Measurements from ENCODE around the gene AGPAT3. TPM values are rescaled to one million over a fixed set of nuclear protein-coding genes. Genes with fewer than 3 reads are reported as not detected.
"Not testable (repeated sequence)": the region's sequence is repeated elsewhere in the genome, so short reads cannot be mapped to it uniquely, and the experiment has no call there.

The AGPAT3 gene
- total RNA-seq, 1 experiment from 2014 or later, result 56.9 TPM

DNA sequence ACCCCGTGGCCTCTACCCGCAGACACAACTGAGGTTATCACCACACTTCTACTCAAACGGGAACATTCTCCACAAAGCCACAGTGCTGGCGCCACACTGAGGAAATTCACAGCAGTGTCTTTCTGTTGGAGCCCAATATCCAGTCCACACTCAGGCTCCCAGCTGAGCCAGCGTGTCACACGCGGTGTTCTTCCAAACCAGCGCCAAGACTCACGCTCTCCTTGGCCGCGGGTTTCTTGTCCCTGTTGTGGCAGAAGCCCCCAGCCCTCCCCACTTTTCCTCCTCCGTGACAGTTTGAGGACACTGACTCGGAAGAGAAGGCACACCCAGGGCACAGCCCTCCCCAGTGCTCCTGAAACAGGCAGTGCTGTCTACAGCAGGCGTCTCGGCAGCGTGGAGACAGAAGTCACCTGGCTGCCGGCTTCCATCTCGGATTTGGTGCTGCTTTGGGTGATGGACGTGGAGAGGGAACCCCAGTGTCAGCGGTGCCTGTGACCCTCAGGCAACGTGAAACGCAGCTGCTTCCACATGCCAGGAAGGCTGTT lies 35.4 kb upstream of the AGPAT3 start:
- in situ Hi-C loops (cut with HindIII; ENCODE audit: low pct_unique_long_range_greater_than_20kb, low sequenced_read_pairs), result no loop called here
- no peak for DNase-seq (ENCODE audit: low read depth)

DNA sequence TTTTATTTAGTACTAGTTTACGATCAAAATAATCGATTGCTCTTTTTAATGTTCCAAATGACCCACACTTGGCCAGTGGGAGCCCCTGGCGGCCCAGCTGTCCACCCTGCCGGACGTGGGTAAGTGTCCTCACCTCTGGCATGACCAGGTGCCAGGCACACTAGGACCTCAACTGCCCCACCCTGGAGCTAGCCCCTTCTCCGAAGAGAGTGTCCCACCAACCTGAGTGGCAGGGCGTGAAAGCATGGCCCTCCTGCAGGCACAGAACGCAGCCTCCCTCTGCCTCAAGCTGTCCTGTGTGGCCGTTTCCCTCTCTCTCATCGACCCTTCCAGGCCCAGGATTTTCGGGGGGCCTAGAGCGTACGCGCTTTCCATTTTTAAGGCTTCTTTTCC lies 32.9 kb upstream of the AGPAT3 start:
- in situ Hi-C loops (cut with HindIII; ENCODE audit: low pct_unique_long_range_greater_than_20kb, low sequenced_read_pairs), result no loop called here
- no peak for DNase-seq (ENCODE audit: low read depth)

GRCh38 chr21:43832648-43833047 lies 32.4 kb upstream of the AGPAT3 start:
- in situ Hi-C loops (cut with HindIII; ENCODE audit: low pct_unique_long_range_greater_than_20kb, low sequenced_read_pairs), result no loop called here
- no peak for DNase-seq (ENCODE audit: low read depth)

- no peak for DNase-seq (ENCODE audit: low read depth)
Measured at GRCh38 chr21:43834146-43834905, 30.7 kb upstream of the AGPAT3 start.

DNA sequence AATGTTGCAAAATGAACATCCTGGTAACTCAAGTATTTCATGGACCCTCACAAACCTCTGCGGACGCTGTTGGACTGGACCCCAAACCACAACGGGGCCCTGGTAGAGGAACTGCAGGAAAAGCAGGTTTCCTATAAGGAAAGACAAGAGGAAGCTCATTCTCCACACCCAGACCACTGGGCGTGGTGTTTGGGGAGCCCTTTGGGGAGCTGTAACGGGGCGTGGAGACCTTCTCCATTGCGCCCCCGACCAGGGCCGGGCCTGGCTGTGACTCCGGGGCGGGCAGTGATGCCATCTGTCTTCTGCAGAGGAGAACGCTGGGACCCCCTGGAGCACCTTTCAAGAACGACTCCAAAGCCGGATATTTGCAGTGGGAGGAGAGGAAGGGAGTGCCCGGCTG lies 30.0 kb upstream of the AGPAT3 start:
- in situ Hi-C loops (cut with HindIII; ENCODE audit: low pct_unique_long_range_greater_than_20kb, low sequenced_read_pairs), result no loop called here
- no peak for DNase-seq (ENCODE audit: low read depth)

More at GRCh38 chr21:43834146-43834905, 30.7 kb upstream of the AGPAT3 start:
- in situ Hi-C loops (cut with HindIII; ENCODE audit: low pct_unique_long_range_greater_than_20kb, low sequenced_read_pairs), result no loop called here

GRCh38 chr21:43835861-43836260 lies 29.2 kb upstream of the AGPAT3 start:
- no peak for DNase-seq (ENCODE audit: low read depth)
- in situ Hi-C loops (cut with HindIII; ENCODE audit: low pct_unique_long_range_greater_than_20kb, low sequenced_read_pairs), result no loop called here

GRCh38 chr21:43836616-43837015 lies 28.4 kb upstream of the AGPAT3 start:
- no peak for DNase-seq (ENCODE audit: low read depth)
- in situ Hi-C loops (cut with HindIII; ENCODE audit: low pct_unique_long_range_greater_than_20kb, low sequenced_read_pairs), result no loop called here

DNA sequence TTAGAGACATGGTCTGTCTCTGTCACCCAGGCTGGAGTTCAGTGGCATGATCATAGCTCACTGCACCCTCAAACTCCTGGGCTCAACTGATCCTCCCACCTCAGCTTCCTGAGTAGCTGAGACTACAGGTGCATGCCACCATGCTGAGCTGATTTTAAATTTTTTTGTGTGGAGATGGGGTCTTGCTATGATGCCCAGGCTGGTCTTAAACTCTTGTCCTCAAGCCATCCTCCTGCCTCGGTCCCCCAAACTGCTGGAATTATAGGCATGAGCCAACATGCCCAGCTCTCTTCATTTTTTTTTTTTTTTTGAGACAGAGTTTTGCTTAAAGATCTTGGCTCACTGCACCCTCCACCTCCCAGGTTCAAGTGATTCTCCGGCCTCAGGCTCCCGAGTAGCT lies 24.8 kb upstream of the AGPAT3 start:
- in situ Hi-C loops (cut with HindIII; ENCODE audit: low pct_unique_long_range_greater_than_20kb, low sequenced_read_pairs), result no loop called here
- DNase-seq (ENCODE audit: low read depth), result no peak

GRCh38 chr21:43842742-43843141 lies 22.3 kb upstream of the AGPAT3 start:
- DNase-seq (ENCODE audit: low read depth), result no peak
- in situ Hi-C loops (cut with HindIII; ENCODE audit: low pct_unique_long_range_greater_than_20kb, low sequenced_read_pairs), result no loop called here

- in situ Hi-C loops (cut with HindIII; ENCODE audit: low pct_unique_long_range_greater_than_20kb, low sequenced_read_pairs); DNase-seq (ENCODE audit: low read depth): not testable (repeated sequence)
Measured at GRCh38 chr21:43844906-43845305, 20.1 kb upstream of the AGPAT3 start.

GRCh38 chr21:43845386-43845785 lies 19.6 kb upstream of the AGPAT3 start:
- DNase-seq (ENCODE audit: low read depth), result no peak
- in situ Hi-C loops (cut with HindIII; ENCODE audit: low pct_unique_long_range_greater_than_20kb, low sequenced_read_pairs), result no loop called here

DNA sequence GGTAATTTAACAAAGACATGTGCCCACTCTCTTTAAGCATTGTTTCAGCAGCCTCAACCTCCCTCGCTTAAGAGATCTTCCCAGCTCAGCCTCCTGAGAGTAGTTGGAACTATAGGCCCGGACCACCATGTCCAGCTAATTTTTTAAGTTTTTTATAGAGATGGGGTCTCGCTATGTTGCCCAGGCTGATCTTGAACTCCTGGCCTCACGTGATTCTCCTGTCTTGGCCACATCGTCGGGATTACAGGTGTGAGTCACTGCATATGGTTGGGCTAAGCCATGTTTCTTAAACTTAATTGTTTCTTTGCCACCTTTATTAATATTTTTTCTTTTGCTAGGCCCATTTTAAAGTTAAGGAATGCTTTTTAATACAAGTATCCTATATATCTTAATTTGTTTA lies 18.6 kb upstream of the AGPAT3 start:
- no peak for DNase-seq (ENCODE audit: low read depth)
- in situ Hi-C loops (cut with HindIII; ENCODE audit: low pct_unique_long_range_greater_than_20kb, low sequenced_read_pairs), result no loop called here

DNA sequence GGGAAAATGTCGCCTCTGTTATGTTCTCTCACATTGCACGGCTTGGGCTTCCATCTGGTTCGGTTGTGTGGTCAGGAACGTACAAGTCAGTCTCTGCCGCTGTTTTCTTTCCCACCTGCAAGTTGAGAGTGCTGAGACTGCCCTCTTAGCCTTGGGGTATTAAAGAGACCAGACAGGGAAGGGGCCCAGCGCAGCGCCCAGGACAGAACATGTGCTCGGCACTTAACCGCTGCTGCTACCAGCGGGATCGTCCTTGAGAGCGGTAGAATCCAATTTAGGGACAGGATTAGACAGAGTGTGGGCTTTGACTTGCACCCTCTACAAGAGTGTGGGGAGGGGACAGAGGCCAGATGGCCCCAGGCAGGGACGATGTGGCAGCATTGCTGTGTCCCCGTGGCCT lies 17.7 kb upstream of the AGPAT3 start:
- no peak for DNase-seq (ENCODE audit: low read depth)
- in situ Hi-C loops (cut with HindIII; ENCODE audit: low pct_unique_long_range_greater_than_20kb, low sequenced_read_pairs), result no loop called here

GRCh38 chr21:43848771-43849170 lies 16.3 kb upstream of the AGPAT3 start:
- in situ Hi-C loops (cut with HindIII; ENCODE audit: low pct_unique_long_range_greater_than_20kb, low sequenced_read_pairs), result no loop called here
- DNase-seq (ENCODE audit: low read depth), result no peak

- DNase-seq (ENCODE audit: low read depth), result no peak
- in situ Hi-C loops (cut with HindIII; ENCODE audit: low pct_unique_long_range_greater_than_20kb, low sequenced_read_pairs), result no loop called here
Measured at GRCh38 chr21:43849532-43850299, 15.3 kb upstream of the AGPAT3 start.

- in situ Hi-C loops (cut with HindIII; ENCODE audit: low pct_unique_long_range_greater_than_20kb, low sequenced_read_pairs), result no loop called here
Measured at GRCh38 chr21:43850728-43851295, 14.2 kb upstream of the AGPAT3 start.

GRCh38 chr21:43851593-43851992 lies 13.4 kb upstream of the AGPAT3 start:
- in situ Hi-C loops (cut with HindIII; ENCODE audit: low pct_unique_long_range_greater_than_20kb, low sequenced_read_pairs), result no loop called here
- no peak for DNase-seq (ENCODE audit: low read depth)

More at GRCh38 chr21:43850728-43851295, 14.2 kb upstream of the AGPAT3 start:
- no peak for DNase-seq (ENCODE audit: low read depth)

GRCh38 chr21:43853851-43854772 lies 10.9 kb upstream of the AGPAT3 start:
- no peak for DNase-seq (ENCODE audit: low read depth)
- in situ Hi-C loops (cut with HindIII; ENCODE audit: low pct_unique_long_range_greater_than_20kb, low sequenced_read_pairs), result no loop called here
